H1 (cell line): Measurements from ENCODE around the gene FAM81B. TPM values are rescaled to one million over a fixed set of nuclear protein-coding genes. Genes with fewer than 3 reads are reported as not detected.

ENCODE experiments used
- CTCF ChIA-PET: fragments of 300-600 bp; sonication (Branson Sonifier 250); formaldehyde crosslinking; loops from one replicate; lab custom pipeline; 2021; ENCODE audit not compliant: partially characterized antibody; lab: Charles Lee
- POLR2A ChIA-PET: fragments of 300-600 bp; sonication (Branson Sonifier 250); formaldehyde crosslinking; loops from one replicate; lab custom pipeline; 2021; ENCODE audit warnings: inconsistent platforms; ENCODE audit not compliant: partially characterized antibody; lab: Charles Lee
- DNase-seq, 2 experiments: peaks; one replicate each; pipeline versions ENCODE4 v3.0.0 to v3.0.0-alpha.2; 2010 to 2022; ENCODE audit warnings: low spot score in 2 of 2, low read depth in 1 of 2, mixed read lengths in 1 of 2
- FAIRE-seq: peaks from 2 replicates; lab custom pipeline; 2011; peaks lifted over from hg19 to GRCh38; lab: Jason Lieb, UNC
- H2AFZ ChIP-seq: 2 replicates; pipeline ENCODE4 v1.8.1; 2012; ENCODE audit warnings: low read length, inconsistent platforms
- H2AK5ac ChIP-seq: 2 replicates; pipeline ENCODE4 v1.6.1; 2013; ENCODE audit warnings: low read depth, low read length
- H2BK120ac ChIP-seq: replicated peaks from 2 replicates; pipeline ENCODE3; 2013; ENCODE audit warnings: low read depth, low read length, inconsistent platforms
- H2BK12ac ChIP-seq: 2 replicates; pipeline ENCODE4 v1.6.1; 2013; ENCODE audit warnings: low read depth, low read length
- H2BK15ac ChIP-seq: 2 replicates; pipeline ENCODE4 v1.6.1; 2013; ENCODE audit warnings: low read length
- H2BK20ac ChIP-seq: 2 replicates; pipeline ENCODE4 v1.6.1; 2013; ENCODE audit warnings: low read length
- H2BK5ac ChIP-seq: 2 replicates; pipeline ENCODE4 v1.6.1; 2013; ENCODE audit warnings: low read depth, low read length
- H3K14ac ChIP-seq: 2 replicates; pipeline ENCODE4 v1.6.1; 2013; ENCODE audit warnings: inconsistent platforms; ENCODE audit not compliant: insufficient read length
- H3K18ac ChIP-seq: 2 replicates; pipeline ENCODE4 v1.6.1; 2013; ENCODE audit warnings: low read length; ENCODE audit errors: extremely low read depth
- H3K23ac ChIP-seq: 2 replicates; pipeline ENCODE4 v1.6.1; 2013; ENCODE audit warnings: inconsistent platforms; ENCODE audit not compliant: insufficient read length
- H3K23me2 ChIP-seq: 2 replicates; pipeline ENCODE4 v1.6.1; 2013; ENCODE audit warnings: low read depth, low read length
- H3K27ac ChIP-seq: 2 replicates; pipeline ENCODE4 v1.6.1; 2011; ENCODE audit warnings: low read depth, low read length, inconsistent platforms
- H3K27me3 ChIP-seq, 4 experiments: replicated peaks in 1 of 4; 1 replicate in 1 of 4; 2 replicates in 3 of 4; pipeline versions ENCODE4 v1.6.1 to v1.8.1; 2011 to 2013; ENCODE audit warnings: low read length in 3 of 4, mild to moderate bottlenecking in 3 of 4, inconsistent platforms in 2 of 4, mixed read lengths in 2 of 4, moderate library complexity in 1 of 4; ENCODE audit not compliant: control insufficient read depth in 3 of 4, insufficient read depth in 3 of 4; ENCODE audit errors: extremely low read depth in 1 of 4
- H3K36me3 ChIP-seq, 4 experiments: 2 replicates each; pipeline versions ENCODE4 v1.6.1 to v1.8.1; 2011 to 2013; ENCODE audit warnings: mild to moderate bottlenecking in 4 of 4, low read length in 3 of 4, moderate library complexity in 2 of 4, control low read depth in 1 of 4, inconsistent platforms in 1 of 4; ENCODE audit not compliant: insufficient read depth in 4 of 4, control insufficient read depth in 2 of 4
- H3K4ac ChIP-seq: replicated peaks from 2 replicates; pipeline ENCODE3; 2013; ENCODE audit warnings: low read length, low read depth, mixed read lengths, inconsistent platforms; ENCODE audit not compliant: insufficient read length
- H3K4me1 ChIP-seq, 4 experiments: replicated peaks in 1 of 4; 1 replicate in 1 of 4; 2 replicates in 3 of 4; pipeline versions ENCODE4 v1.6.1 to v1.8.1; 2011 to 2013; ENCODE audit warnings: low read length in 3 of 4, inconsistent platforms in 2 of 4, mixed read lengths in 1 of 4; ENCODE audit not compliant: insufficient read depth in 4 of 4, control insufficient read depth in 3 of 4
- H3K4me2 ChIP-seq, 2 experiments: 2 replicates each; pipeline versions ENCODE4 v1.6.1 to v1.8.1; 2011 to 2013; ENCODE audit warnings: low read depth in 2 of 2, low read length in 2 of 2, control low read depth in 1 of 2, inconsistent platforms in 1 of 2, mild to moderate bottlenecking in 1 of 2; ENCODE audit not compliant: insufficient read depth in 1 of 2
- H3K4me3 ChIP-seq, 4 experiments: fragments of 200-600, 300-600 bp in 1 of 4; sonication (generic), shearing (Covaris generic), sonication (Bioruptor Twin) in 1 of 4; 2 replicates each; pipeline versions ENCODE4 v1.5.1 to v1.8.1; 2011 to 2016; ENCODE audit warnings: low read length in 4 of 4, low read depth in 3 of 4, control low read depth in 2 of 4, inconsistent platforms in 2 of 4, mild to moderate bottlenecking in 2 of 4, mixed read lengths in 1 of 4, moderate library complexity in 1 of 4; ENCODE audit not compliant: insufficient read depth in 2 of 4; ENCODE audit errors: extremely low read depth in 1 of 4
- H3K56ac ChIP-seq: replicated peaks from 2 replicates; pipeline ENCODE3; 2013; ENCODE audit warnings: low read depth, mild to moderate bottlenecking, mixed read lengths, low read length, inconsistent platforms; ENCODE audit not compliant: insufficient read length
- H3K79me1 ChIP-seq: 2 replicates; pipeline ENCODE4 v1.6.1; 2013; ENCODE audit warnings: low read depth, low read length, control low read depth
- H3K79me2 ChIP-seq, 2 experiments: 2 replicates each; pipeline versions ENCODE4 v1.6.1 to v1.8.1; 2012 to 2013; ENCODE audit warnings: low read length in 2 of 2, mild to moderate bottlenecking in 2 of 2, inconsistent platforms in 1 of 2; ENCODE audit not compliant: insufficient read depth in 2 of 2, control insufficient read depth in 1 of 2
- H3K9ac ChIP-seq, 4 experiments: replicated peaks in 1 of 4; 1 replicate in 1 of 4; 2 replicates in 3 of 4; pipeline versions ENCODE4 v1.6.1 to v1.8.1; 2011 to 2013; ENCODE audit warnings: low read depth in 3 of 4, low read length in 3 of 4, control low read depth in 2 of 4, mild to moderate bottlenecking in 2 of 4, moderate library complexity in 2 of 4, inconsistent platforms in 1 of 4; ENCODE audit errors: extremely low read depth in 1 of 4
- H3K9me3 ChIP-seq, 2 experiments: 2 replicates each; pipeline versions ENCODE4 v1.6.1 to v1.8.1; 2012 to 2013; ENCODE audit warnings: mild to moderate bottlenecking in 2 of 2, moderate library complexity in 2 of 2, control low read depth in 1 of 2, inconsistent platforms in 1 of 2, low read depth in 1 of 2, low read length in 1 of 2, mixed read lengths in 1 of 2; ENCODE audit not compliant: insufficient read depth in 2 of 2
- H4K20me1 ChIP-seq, 2 experiments: replicated peaks in 1 of 2; 2 replicates each; pipeline versions ENCODE3 to v1.8.1; 2011 to 2013; ENCODE audit warnings: inconsistent platforms in 2 of 2, low read length in 2 of 2, mild to moderate bottlenecking in 1 of 2; ENCODE audit not compliant: insufficient read depth in 2 of 2, control insufficient read depth in 1 of 2
- H4K5ac ChIP-seq: 2 replicates; pipeline ENCODE4 v1.6.1; 2013; ENCODE audit warnings: low read length, low read depth, mixed read lengths, inconsistent platforms; ENCODE audit not compliant: insufficient read length
- H4K8ac ChIP-seq: 2 replicates; pipeline ENCODE4 v1.8.0; 2013; ENCODE audit warnings: mild to moderate bottlenecking, moderate library complexity, low read length, inconsistent platforms; ENCODE audit not compliant: insufficient read depth; ENCODE audit errors: extremely low read depth
- H4K91ac ChIP-seq: replicated peaks from 2 replicates; pipeline ENCODE3; 2013; ENCODE audit warnings: low read length, mixed read lengths, inconsistent platforms; ENCODE audit not compliant: insufficient read length
- WGBS, 2 experiments: shearing (Covaris generic) in 1 of 2; methylation state at CpG; one replicate each; pipeline versions ENCODE4 v1.1.6 to v1.1.7; 2013 to 2015; ENCODE audit warnings: low lambda C conversion rate in 2 of 2, mixed read lengths in 2 of 2, inconsistent platforms in 1 of 2, low coverage in 1 of 2, missing lambda C conversion rate in 1 of 2; ENCODE audit not compliant: insufficient replicate concordance in 2 of 2, insufficient coverage in 1 of 2, insufficient read length in 1 of 2; ENCODE audit errors: extremely low coverage in 1 of 2, missing lambda C conversion rate in 1 of 2; 5-methylcytosine and 5-hydroxymethylcytosine counted together
- polyA plus RNA-seq, 7 experiments: library from polyadenylated mRNA; depleted of rRNA in 3 of 7; stranded (reverse) in 5 of 7; unstranded in 2 of 7; fragments of >200 nt in 5 of 7; fragments of 200-250 nt in 2 of 7; gene quantifications; 1 replicate in 5 of 7; 2 replicates in 1 of 7; 4 replicates in 1 of 7; pipeline versions ENCODE4 v1.2.1 to v1.2.3, GENCODE V29; 2011 to 2013; ENCODE audit warnings: missing spikeins in 2 of 7, mixed read lengths in 2 of 7
- total RNA-seq: library from RNA; stranded (reverse); fragmentation: NEBNext Ultra II Directional; extraction: Animal tissue kit (Norgen Biotek cat#: 25700); gene quantifications from 2 replicates; pipeline ENCODE4 v1.2.1, GENCODE V29; 2021
- TF ChIP-seq, protein P1 (sequence below): IDR thresholded peaks from 2 replicates; pipeline ENCODE4 v1.6.1; 2011; ENCODE audit warnings: low read depth, mild to moderate bottlenecking, low read length; ENCODE audit not compliant: insufficient read depth

Gene FAM81B
- total and polyA plus RNA-seq, 2 of the 8 experiments (the other 6 are each of a cell fraction or from before 2014, with no cell fraction given): not detected

DNA sequence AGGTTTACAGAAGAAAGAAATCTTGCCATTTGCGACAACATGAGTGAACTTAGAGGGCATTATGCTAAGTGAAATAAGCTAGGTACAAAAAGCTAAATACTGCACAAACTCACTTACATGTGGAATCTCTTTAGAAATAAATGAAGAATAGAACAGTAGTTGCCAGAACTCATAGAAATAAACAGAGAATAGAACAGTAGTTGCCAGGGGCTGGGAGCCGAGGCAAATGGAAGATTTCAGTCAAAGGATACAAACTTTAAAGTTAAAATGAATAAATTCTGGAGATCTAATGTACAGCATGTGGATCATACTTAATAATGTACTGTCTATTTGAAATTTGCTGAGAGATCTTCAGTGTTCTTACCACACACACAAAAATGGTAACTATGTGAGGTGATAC is 63.4 kb downstream of the FAM81B start:
- FAIRE-seq (no peak), DNase-seq (no peak)
- Histone ChIP-seq H3K18ac (no peak overlapping the region), H3K23ac (no peak overlapping the region), H3K4me2 (no peak overlapping the region), H3K27me3 (no peaks in the 10 kb centered on the region), H2AK5ac (no peak overlapping the region), H2BK15ac (no peak overlapping the region), H3K79me1 (no peaks in the 10 kb centered on the region), H2BK120ac (no peak overlapping the region), H3K4ac (no peak overlapping the region), H2AFZ (no peak overlapping the region), H3K56ac (no peak overlapping the region), H4K20me1 (no peaks in the 10 kb centered on the region), H3K14ac (no peak overlapping the region), H2BK12ac (no peak overlapping the region), H3K9ac (no peak overlapping the region), H3K9me3 (no peaks in the 10 kb centered on the region), H3K27ac (no peak overlapping the region), H3K79me2 (no peaks in the 10 kb centered on the region), H4K8ac (no peak overlapping the region), H3K23me2 (no peaks in the 10 kb centered on the region; the same call in 1 of the 2 replicates), H2BK20ac (no peak overlapping the region), H3K36me3 (no peaks in the 10 kb centered on the region), H4K5ac (no peak overlapping the region), H4K91ac (no peak overlapping the region), H3K4me3 (no peak overlapping the region)
- ChIA-PET POLR2A (interaction anchor here (0.5 kb wide), 1 partner anchor 88 kb away, joined by 3 read pairs; no protein-coding TSS in a partner anchor), CTCF (no interaction called here)
- 89% methylated on average over 2 of the region's 2 CpGs; no CpG with 5 or more reads in 1 of the 2 experiments for WGBS, 2 experiments
- TF ChIP-seq, protein P1, sequence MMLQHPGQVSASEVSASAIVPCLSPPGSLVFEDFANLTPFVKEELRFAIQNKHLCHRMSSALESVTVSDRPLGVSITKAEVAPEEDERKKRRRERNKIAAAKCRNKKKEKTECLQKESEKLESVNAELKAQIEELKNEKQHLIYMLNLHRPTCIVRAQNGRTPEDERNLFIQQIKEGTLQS: no peak
- TF ChIP-seq, all 59 proteins: peak for 0
- Histone ChIP-seq H3K4me1 (no peaks in the 10 kb centered on the region), H2BK5ac (no peak overlapping the region)
